Neural progenitor cell (in vitro differentiated cells): ENCODE data around the gene SYF2.
"Not testable (repeated sequence)": the region's sequence is repeated elsewhere in the genome, so short reads cannot be mapped to it uniquely, and the experiment has no call there.

Experiments
- CTCF ChIP-seq: fragments of 200-600 bp; sonication (generic); IDR thresholded peaks from 2 replicates; pipeline ENCODE4 v1.5.1; 2017; ENCODE audit warnings: antibody characterized with exemption, mild to moderate bottlenecking
- EZH2 ChIP-seq: fragments of 200-600 bp; sonication (generic); IDR thresholded peaks from 2 replicates; pipeline ENCODE4 v1.6.1; 2017; ENCODE audit warnings: antibody characterized with exemption, mild to moderate bottlenecking, moderate library complexity
- EZH2phosphoT487 ChIP-seq: fragments of 200-600 bp; sonication (generic); IDR thresholded peaks from 2 replicates; pipeline ENCODE4 v1.6.1; 2017; ENCODE audit warnings: antibody characterized with exemption

GRCh38 chr1:25268143-25268760, 36.0 kb upstream of the SYF2 start:
- not testable (repeated sequence) for TF ChIP-seq CTCF, EZH2phosphoT487, EZH2
